ENCODE results near the gene RNU1-3. TPM values are rescaled to one million over a fixed set of nuclear protein-coding genes. Genes with fewer than 3 reads are reported as not detected.
"Not testable (repeated sequence)": the region's sequence is repeated elsewhere in the genome, so short reads cannot be mapped to it uniquely, and the experiment has no call there.

RNU1-3 gene
- total and polyA plus RNA-seq, 12 donors = under 0.01 to 5,330 (median 1,268) TPM; not detected in 4

- H3K9me3 ChIP-seq (replicated peaks in 1 of 3); H3K4me1 ChIP-seq (replicated peaks in 1 of 2); DNase-seq; H3K27ac ChIP-seq; H3K36me3 ChIP-seq (replicated peaks in 1 of 2); H3K27me3 ChIP-seq; intact Hi-C loops (cut with DNase I); H3K4me3 ChIP-seq: not testable (repeated sequence)
- peak in 4 of 6 experiments; percentile 8 to 46 (median 26) for TF ChIP-seq CTCF (IDR thresholded peaks at IDR 0.05)
- 0 to 3% (median 1%) methylated on average over 1 to 4 of the region's 4 CpGs for WGBS, 4 donors
Measured at GRCh38 chr1:16684738-16685337, 18.1 kb upstream of the RNU1-3 start.

- H3K27ac ChIP-seq; H3K4me3 ChIP-seq; H3K9me3 ChIP-seq (replicated peaks in 1 of 3); H3K27me3 ChIP-seq; H3K4me1 ChIP-seq (replicated peaks in 1 of 2); intact Hi-C loops (cut with DNase I); DNase-seq; H3K36me3 ChIP-seq (replicated peaks in 1 of 2): not testable (repeated sequence)
- 0 to 9% (median 3%) methylated on average over 1 to 2 of the region's 2 CpGs for WGBS, 4 donors
Measured at GRCh38 chr1:16684152-16684551, 17.4 kb upstream of the RNU1-3 start.

- intact Hi-C loops (cut with DNase I); H3K4me1 ChIP-seq (replicated peaks in 1 of 2); H3K27me3 ChIP-seq; H3K4me3 ChIP-seq; H3K9me3 ChIP-seq (replicated peaks in 1 of 3); H3K36me3 ChIP-seq (replicated peaks in 1 of 2); H3K27ac ChIP-seq; DNase-seq: not testable (repeated sequence)
Measured at GRCh38 chr1:16682803-16683202, 16.1 kb upstream of the RNU1-3 start.

GRCh38 chr1:16680366-16680765 lies 13.6 kb upstream of the RNU1-3 start:
- H3K4me1 ChIP-seq (replicated peaks in 1 of 2); H3K9me3 ChIP-seq (replicated peaks in 1 of 3); H3K36me3 ChIP-seq (replicated peaks in 1 of 2); H3K27ac ChIP-seq; H3K4me3 ChIP-seq; DNase-seq; H3K27me3 ChIP-seq; intact Hi-C loops (cut with DNase I): not testable (repeated sequence)
- WGBS, 4 donors = 40 to 66% (median 52%) methylated on average over 15 to 18 of the region's 29 CpGs

- no peaks in the 10 kb centered on the region for H3K36me3 ChIP-seq (replicated peaks in 1 of 2)
- intact Hi-C loops (cut with DNase I) = no loop called here
- WGBS, 4 donors = 67 to 72% (median 71%) methylated on average over 34 of the region's 34 CpGs
- H3K4me3 ChIP-seq = no peak overlapping the region
- H3K27me3 ChIP-seq = no peaks in the 10 kb centered on the region
- H3K27ac ChIP-seq = no peak overlapping the region
- TF ChIP-seq CTCF (IDR thresholded peaks at IDR 0.05) = no peak
- TF ChIP-seq POLR2A (IDR thresholded peaks at IDR 0.05) = no peak
- DNase-seq = peak in 3 of 7 donors; percentile 20 to 69 (median 50)
- no peaks in the 10 kb centered on the region for H3K9me3 ChIP-seq (replicated peaks in 1 of 3)
- H3K4me1 ChIP-seq (replicated peaks in 1 of 2) = no peaks in the 10 kb centered on the region
Measured at GRCh38 chr1:16677552-16678431, 11.0 kb upstream of the RNU1-3 start.

- H3K27me3 ChIP-seq; H3K27ac ChIP-seq; intact Hi-C loops (cut with DNase I); H3K9me3 ChIP-seq (replicated peaks in 1 of 3); H3K4me3 ChIP-seq; H3K36me3 ChIP-seq (replicated peaks in 1 of 2); H3K4me1 ChIP-seq (replicated peaks in 1 of 2): not testable (repeated sequence)
- WGBS, 4 donors = 71 to 75% (median 73%) methylated on average over 19 to 22 of the region's 22 CpGs
- DNase-seq = peak in 1 of 7 donors; percentile 24
Measured at GRCh38 chr1:16676661-16677523, 10.1 kb upstream of the RNU1-3 start.

GRCh38 chr1:16675118-16675510 lies 8.4 kb upstream of the RNU1-3 start:
- H3K4me1 ChIP-seq (replicated peaks in 1 of 2); H3K27ac ChIP-seq; H3K36me3 ChIP-seq (replicated peaks in 1 of 2); H3K27me3 ChIP-seq; H3K9me3 ChIP-seq (replicated peaks in 1 of 3); DNase-seq; intact Hi-C loops (cut with DNase I); H3K4me3 ChIP-seq: not testable (repeated sequence)
- WGBS, 4 donors = no CpG with 5 or more reads among the region's 2 CpGs

- H3K36me3 ChIP-seq (replicated peaks in 1 of 2); H3K4me1 ChIP-seq (replicated peaks in 1 of 2); intact Hi-C loops (cut with DNase I); H3K9me3 ChIP-seq (replicated peaks in 1 of 3); H3K27me3 ChIP-seq; H3K27ac ChIP-seq; H3K4me3 ChIP-seq: not testable (repeated sequence)
- WGBS, 4 donors = 49 to 60% (median 51%) methylated on average over 4 to 5 of the region's 5 CpGs
- DNase-seq = peak in 1 of 7 donors; percentile 20
Measured at GRCh38 chr1:16673976-16674375, 7.2 kb upstream of the RNU1-3 start.
